Choroid plexus epithelial cell (primary cell): Measurements from ENCODE around the gene MAP1LC3B.

Experiments
- DNase-seq: peaks from one replicate; pipeline ENCODE4 v3.0.0-alpha.2; 2010; ENCODE audit warnings: low read depth
- H3K4me3 ChIP-seq: 2 replicates; pipeline ENCODE4 v1.5.1; 2011; ENCODE audit warnings: low read depth, mild to moderate bottlenecking, control low read depth, low read length, moderate library complexity
- CTCF ChIP-seq: conservative IDR thresholded peaks from 2 replicates; pipeline ENCODE4 v1.5.1; 2011; ENCODE audit warnings: low read depth, mild to moderate bottlenecking, control low read depth, inconsistent platforms, low read length, moderate library complexity

MAP1LC3B gene

GRCh38 chr16:87366930-87367329, 25.2 kb upstream of the MAP1LC3B start:
- H3K4me3 ChIP-seq: no peak overlapping the region
- no peak for TF ChIP-seq CTCF
- no peak for DNase-seq

- no peak for TF ChIP-seq CTCF
- DNase-seq: no peak
- H3K4me3 ChIP-seq: no peak overlapping the region
Observed at GRCh38 chr16:87367529-87367928, 24.6 kb upstream of the MAP1LC3B start.

GRCh38 chr16:87368029-87368770, 23.9 kb upstream of the MAP1LC3B start:
- no peak for DNase-seq
- no peak overlapping the region for H3K4me3 ChIP-seq
- TF ChIP-seq CTCF: no peak

- TF ChIP-seq CTCF: no peak
- no peak overlapping the region for H3K4me3 ChIP-seq
- DNase-seq: no peak
Observed at GRCh38 chr16:87369117-87369765, 22.9 kb upstream of the MAP1LC3B start.

GRCh38 chr16:87369796-87370719, 22.1 kb upstream of the MAP1LC3B start:
- DNase-seq: no peak
- H3K4me3 ChIP-seq: no peak overlapping the region
- TF ChIP-seq CTCF: no peak

GRCh38 chr16:87371261-87371866, 20.8 kb upstream of the MAP1LC3B start:
- no peak for DNase-seq
- no peak for TF ChIP-seq CTCF
- no peak overlapping the region for H3K4me3 ChIP-seq
